Kidney glomerular epithelial cell (primary cell): ENCODE data around the gene EIF3B.
"Not testable (repeated sequence)": the region's sequence is repeated elsewhere in the genome, so short reads cannot be mapped to it uniquely, and the experiment has no call there.

Experiments
- DNase-seq: peaks from one replicate; lab custom pipeline; 2025; lab: John Stamatoyannopoulos, UW

The EIF3B gene

DNA sequence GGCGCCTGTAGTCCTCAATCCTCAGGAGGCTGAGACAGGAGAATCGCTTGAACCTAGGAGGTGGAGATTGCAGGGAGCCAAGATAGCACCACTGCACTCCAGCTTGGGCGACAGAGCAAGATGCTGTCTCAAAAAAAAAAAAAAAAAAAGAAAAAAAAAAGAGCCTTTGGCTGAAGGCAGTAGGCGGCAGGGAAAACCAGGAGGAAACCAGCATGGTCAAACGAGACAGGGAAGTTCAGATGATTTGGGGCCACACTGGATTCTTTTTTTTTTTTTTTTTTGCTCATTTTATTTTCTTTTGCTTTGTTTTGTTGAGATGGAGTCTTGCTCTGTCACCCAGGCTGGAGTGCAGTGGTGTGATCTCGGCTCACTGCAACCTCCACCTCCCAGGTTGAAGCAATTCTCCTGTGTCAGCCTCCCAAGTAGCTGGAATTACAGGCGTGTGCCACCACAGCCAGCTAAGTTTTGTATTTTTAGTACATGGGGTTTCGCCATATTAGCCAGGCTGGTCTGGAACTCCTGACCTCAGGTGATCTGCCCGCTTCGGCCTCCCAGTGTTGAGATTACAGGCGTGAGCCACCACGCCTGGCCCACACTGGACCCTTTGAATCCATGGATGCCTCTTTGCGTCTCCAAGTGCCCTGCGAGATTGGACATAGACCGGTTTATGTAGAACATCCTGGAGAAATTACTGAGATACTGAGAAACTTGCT, 7.1 kb upstream of the EIF3B start:
- not testable (repeated sequence) for DNase-seq

DNA sequence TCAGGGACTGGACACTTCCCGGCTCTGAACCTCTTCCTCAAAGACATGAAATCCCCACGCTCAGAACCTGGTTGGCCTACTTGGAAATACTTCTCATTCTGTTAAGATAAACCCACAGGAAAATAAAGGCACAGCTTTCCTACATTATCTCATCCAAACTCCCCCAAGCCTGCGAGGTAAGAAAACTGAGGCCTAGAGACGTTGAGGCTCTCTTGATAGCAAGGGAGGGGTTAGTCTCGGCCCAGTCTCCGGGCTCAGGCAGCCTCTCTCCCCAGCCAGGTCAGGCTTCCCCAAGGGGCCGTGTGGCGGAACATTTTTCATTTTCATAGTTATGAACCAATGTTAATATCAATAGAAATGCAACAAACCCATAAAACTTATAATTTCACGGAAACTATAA, 4.6 kb upstream of the EIF3B start:
- no peak for DNase-seq

DNA sequence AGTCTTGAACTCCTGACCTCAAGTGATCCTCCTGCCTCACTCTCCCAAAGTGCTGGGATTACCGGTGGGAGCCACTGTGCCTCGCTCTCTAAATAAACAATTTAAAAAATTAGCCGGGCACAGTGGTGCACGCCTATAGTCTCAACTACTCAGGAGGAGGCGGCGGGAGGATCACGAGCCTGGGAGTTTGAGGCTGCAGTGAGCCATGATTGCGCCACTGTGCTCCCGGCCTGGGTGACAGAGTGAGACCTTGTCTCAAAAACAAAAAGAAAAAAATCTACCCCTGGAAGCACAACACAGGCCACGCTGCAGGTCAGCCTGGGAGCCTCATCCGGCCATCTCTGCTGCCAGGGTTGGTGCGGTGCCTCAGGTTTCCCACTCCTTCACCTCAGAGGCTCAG, 3.8 kb upstream of the EIF3B start:
- DNase-seq = no peak

DNA sequence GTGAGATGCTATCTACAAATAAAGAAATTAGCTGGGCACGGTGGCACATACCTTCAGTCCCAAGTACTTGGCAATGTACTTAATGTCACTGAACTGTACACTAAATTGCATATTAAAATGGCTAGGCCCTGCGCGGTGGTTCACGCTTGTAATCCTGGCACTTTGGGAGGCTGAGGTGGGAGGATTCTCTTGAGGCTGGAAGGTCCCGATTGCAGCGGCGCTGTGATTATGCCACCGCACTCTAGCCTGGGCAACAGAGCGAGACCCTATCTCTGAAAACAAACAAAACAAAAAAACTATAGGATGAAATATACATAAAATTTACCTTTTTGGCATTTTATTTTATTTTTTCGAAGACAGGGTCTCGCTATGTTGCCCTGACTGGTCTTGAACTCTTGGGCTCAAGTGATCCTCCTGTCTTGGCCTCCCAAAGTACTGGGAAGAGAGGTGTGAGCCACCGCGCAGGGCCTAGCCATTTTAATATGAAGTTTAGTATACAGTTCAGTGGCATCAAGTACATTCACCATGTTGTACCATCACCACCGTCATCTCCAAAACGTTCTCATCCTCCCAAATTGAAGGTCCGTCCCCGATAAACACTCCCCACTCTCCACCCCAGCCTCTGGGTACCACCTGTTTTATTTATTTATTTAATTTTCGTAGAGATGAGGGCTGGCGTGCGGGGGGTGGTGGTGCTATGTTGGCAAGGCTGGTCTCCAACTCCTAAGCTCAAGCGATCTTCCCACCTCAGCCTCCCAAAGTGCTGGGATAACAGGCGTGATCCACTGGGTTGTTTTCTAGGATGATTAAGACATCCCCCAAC, 1.3 kb upstream of the EIF3B start:
- no peak for DNase-seq

DNA sequence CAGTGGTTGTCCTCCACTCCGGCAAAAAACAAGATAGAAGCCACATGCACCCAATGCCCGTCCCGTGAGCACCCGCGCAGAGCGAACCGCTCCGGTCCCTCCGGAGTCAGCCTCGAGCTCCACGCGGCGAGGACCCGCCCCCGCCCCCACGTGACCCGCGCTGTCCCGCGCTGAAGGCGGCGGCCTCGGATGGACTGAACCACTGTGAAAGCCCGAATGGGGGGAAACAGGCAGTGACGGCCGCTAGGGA, 766 bp upstream of the EIF3B start:
- peak; percentile 80 for DNase-seq

DNA sequence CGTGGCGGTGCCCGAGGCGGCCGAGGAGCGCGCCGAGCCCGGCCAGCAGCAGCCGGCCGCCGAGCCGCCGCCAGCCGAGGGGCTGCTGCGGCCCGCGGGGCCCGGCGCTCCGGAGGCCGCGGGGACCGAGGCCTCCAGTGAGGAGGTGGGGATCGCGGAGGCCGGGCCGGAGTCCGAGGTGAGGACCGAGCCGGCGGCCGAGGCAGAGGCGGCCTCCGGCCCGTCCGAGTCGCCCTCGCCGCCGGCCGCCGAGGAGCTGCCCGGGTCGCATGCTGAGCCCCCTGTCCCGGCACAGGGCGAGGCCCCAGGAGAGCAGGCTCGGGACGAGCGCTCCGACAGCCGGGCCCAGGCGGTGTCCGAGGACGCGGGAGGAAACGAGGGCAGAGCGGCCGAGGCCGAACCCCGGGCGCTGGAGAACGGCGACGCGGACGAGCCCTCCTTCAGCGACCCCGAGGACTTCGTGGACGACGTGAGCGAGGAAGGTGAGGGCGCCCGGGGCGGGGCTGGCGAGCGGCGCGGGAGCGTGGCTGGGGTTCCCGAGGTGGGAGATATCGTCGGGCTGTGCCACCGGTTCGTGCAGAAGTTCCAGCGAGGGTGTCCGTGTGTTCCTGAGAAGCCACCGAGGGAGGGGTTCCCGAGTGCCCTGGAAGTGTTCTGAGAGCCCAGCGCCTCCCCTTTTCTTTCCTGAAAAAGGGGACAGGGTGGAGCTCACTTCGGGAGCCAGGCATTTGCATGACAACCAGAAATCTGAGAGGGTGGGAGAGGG, 495 bp downstream of the EIF3B start:
- no peak for DNase-seq

DNA sequence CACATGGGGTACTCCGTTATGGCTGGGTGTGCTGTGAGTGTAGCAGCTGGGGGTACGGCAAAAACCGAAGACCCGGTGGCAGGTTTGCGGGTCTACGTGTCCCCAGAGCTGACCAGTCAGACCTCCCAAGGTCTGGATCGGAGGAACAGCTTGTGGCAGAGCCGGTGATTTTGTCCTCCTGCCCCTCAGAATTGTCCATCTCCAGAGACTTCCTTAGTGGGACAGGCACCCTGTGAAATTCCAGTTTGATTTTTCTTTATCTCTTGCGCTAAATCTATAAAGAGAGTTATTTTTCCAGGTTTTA, 1.0 kb downstream of the EIF3B start:
- DNase-seq = no peak

DNA sequence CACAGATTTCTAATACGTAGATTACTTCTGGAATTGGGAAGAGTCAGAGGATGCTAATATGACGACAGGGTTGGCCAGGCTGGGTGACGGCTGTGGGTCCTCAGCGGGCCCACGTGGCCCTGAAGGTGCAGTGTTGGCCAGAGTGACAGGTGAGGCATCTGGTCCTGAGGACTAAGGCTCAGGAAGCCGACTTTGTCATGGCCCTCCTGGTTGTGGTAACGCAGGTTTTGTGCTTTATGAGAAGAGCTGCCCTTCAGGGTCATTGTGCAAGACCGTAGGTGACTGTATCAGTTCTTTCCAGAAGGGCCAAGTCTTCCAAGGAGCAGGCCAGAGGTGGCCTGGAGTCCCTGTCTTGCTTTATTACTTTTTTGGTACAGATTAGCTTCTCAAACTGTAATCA, 2.5 kb downstream of the EIF3B start:
- no peak for DNase-seq

DNA sequence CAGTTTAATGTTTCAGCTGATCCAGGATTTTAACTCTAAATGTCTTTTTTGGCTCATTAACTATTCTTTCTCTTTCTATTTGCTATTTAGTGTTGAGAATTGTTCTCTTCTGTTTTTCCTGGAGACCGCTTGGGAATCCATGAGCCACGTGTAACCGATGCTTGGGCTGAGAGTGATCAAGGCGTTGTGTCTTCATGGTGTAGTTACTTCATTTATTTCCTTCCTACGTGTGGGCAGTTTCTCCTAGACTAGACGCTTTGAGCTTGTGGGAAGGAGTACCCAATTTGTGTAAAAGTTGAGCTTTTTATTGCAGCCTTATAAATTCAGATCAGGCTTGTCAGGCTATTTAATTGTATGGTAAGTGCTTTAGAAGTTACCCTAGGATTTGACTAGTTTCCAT, 2.9 kb downstream of the EIF3B start:
- DNase-seq = no peak

DNA sequence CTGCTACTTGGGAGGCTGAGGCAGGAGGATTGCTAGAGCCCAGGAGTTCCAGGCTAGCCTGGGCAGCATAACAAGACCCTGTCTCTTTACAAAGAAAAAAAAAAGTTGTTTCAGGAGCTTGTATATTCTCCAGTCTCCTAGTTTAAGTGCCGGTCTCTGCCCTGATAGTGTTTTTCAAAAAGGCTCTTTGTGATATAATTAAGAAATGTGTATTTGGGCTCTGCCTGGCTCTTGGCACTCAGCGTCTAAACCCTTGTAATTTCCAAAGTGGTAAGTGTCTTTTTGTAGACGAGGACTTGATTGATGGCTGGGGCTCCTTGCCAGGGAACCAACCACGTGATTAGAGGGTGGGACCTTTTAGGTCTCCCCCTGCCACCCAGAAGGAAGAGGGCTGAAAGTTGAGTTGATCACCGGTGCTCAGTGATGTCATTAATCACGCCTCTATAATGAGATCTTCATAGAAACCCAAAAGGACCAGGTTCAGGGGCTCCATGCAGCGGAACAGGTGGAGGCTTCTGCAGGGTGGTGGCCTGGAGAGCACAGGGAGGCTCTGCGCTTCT, 4.4 kb downstream of the EIF3B start:
- DNase-seq = no peak

DNA sequence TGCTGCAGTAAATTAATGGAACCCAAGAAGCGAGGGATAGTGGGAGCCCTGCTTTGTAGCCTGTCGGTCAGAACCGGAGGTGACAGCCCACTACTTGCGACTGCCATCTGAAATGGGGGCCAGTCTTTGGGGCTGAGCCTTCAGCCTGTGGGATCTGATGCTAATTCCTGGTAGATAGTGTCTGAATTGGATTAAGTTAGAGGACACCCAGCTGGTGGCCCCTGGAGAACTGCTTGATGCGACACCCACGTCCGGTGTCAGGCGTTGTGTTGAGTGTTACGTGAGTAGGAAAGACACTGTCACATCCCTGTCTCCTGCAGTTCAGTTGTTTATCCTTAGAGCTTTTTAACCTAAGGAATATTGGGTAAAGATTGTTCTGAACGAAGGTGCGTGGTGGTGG, 5.0 kb downstream of the EIF3B start:
- DNase-seq = no peak

DNA sequence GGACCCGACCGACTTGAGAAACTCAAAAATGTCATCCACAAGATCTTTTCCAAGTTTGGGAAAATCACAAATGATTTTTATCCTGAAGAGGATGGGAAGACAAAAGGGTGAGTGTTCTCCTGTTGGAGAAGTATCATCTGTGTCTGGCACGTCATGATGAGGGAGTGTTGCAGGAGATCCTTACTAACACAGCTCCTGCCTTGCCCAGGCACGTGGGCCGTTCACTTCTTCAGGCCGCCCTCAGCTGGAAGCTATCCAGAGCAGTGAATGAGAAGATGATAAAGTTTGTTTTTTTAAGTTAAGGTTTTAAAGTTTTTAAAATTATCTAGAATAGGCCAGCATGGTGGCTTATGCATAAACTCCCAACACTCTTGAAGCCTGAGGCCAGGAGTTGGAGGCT, 6.2 kb downstream of the EIF3B start:
- DNase-seq = no peak

DNA sequence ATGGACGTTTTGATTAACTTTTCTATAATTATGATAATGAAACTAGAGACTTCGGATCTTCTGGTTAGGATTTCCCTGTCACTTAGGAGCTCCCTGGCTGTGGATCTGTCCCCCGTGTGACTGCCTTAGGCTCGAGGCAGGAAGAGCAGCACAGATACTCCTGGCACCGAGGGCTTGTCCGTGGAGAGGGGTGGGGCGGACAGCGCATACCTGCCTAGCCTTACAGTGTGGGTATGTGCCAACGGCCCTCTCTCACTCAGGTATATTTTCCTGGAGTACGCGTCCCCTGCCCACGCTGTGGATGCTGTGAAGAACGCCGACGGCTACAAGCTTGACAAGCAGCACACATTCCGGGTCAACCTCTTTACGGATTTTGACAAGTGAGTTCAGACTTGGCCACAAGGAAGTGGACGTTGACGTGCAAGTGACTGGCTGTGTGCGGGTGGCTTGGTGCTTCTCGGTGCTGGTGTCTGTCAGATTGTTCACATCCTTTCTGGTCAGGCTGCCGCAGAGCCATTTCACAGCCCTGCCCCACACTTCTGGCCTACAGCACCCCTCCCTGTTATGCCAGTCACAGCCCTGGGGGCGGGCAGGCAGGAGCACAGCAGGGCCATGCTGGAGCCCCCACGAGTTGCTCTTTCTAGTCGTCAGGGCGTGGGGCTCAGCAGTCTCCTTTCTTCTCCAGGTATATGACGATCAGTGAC, 7.9 kb downstream of the EIF3B start:
- DNase-seq = no peak

DNA sequence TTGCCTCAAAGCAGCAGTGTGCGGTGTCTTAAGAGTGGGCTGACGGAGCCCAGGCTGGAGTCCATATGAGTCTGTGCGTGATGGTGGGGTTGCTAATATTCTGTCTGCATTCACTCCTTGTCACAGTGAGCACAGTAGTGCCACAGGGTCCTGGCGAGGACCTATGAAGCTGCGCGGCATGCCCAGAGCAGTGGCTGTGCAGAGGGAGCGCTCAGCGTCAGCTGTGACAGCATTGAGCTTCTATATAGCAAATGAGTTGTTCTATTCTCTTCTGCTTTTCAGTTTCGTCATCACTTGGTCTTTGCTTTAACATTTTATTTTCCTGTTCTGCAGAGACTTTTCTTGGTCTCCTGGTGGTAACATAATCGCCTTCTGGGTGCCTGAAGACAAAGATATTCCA, 14.5 kb downstream of the EIF3B start:
- DNase-seq = no peak

DNA sequence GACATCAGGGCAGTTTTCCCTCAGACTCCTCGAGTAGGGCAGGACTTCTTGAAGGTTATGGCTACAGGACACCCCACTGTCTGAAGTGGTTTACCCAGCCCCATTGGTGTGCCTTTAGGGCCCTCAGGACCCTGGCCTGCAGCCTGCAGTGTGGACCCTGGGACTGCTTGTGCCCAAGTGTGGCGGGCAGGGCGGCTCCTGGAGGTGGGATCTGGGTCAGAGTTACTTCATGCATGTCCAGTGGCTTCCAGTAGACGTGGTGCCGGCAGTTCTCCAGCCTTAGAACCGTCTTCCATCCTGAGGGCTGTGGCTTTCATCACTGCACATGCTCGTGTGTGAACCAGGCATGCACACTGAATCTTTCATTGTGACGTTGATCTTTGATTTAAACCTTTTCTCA, 16.7 kb downstream of the EIF3B start:
- no peak for DNase-seq

DNA sequence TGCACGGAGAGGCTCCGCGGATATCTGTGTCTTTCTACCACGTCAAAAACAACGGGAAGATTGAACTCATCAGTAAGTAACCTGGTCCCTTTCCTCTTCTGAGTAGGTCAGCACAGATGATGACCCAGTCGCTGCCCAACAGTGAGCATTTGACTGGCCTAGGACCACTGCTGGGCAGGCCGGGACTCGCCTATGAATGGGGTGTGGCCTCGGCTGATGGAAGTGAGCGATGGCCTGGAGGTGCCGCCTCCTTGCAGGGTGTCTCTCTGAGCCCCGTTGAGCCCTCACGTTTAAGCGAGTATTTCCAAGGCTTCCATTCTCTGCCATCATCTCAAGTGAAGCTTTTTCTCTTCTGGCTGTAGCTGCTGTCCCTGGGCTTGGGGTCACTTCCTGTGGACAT, 18.1 kb downstream of the EIF3B start:
- DNase-seq = no peak

DNA sequence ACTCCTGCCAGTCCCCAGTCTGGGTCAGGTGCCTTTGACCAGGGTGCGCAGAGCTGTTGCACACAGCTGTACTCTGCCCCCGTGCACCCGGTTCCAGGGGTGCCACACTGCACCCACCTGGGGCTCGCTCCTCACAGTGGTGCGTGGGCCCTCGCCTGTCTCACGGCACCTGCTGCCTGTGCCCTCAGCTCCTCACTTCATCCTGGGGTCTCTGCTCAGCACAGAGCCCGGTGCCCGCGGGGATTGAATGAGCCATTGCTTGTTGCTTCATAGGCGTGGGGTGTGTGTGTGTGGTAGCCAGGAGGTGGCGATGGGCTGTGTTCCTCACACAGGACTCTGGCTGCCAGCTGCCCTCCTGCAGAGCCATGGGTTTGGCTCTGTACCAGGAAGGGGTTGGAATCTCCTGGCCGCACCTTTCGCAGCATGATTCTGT, 18.5 kb downstream of the EIF3B start:
- DNase-seq = no peak

DNA sequence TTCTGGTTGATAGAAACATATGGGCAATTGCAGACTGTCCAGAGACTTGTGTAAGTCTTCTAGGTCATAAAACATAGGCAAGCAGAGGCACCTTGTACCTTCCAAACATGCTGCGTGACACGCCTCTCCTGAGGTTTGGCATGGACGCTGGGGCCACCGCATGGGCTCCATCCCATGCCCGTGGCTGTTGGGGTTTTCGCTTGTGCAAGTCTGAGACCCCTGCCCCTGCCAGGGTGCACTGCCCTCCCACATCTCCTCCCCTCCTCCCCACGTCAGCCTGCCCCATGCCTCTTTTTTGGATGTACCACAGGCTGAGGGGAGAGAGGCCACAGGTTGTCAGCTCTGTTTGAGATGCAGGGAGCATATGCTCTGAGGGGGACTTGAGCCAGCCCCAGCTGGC, 19.0 kb downstream of the EIF3B start:
- DNase-seq = no peak

DNA sequence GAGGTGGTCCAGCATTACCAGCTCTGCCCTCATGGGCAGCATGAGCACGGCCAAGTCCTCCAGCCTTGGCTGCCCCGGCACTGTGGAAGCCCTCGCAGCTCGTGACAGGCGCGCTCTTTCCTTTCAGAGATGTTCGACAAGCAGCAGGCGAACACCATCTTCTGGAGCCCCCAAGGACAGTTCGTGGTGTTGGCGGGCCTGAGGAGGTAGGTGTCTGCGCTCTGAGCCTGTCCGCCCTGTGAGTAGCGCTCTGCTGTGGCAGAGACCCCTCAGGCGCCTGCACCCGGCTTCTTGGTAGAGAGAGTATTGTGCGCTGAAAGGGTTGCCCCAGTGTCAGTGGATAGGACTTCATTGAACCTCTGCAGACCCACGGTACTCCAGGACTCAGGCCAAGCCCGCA, 19.8 kb downstream of the EIF3B start:
- DNase-seq = no peak

DNA sequence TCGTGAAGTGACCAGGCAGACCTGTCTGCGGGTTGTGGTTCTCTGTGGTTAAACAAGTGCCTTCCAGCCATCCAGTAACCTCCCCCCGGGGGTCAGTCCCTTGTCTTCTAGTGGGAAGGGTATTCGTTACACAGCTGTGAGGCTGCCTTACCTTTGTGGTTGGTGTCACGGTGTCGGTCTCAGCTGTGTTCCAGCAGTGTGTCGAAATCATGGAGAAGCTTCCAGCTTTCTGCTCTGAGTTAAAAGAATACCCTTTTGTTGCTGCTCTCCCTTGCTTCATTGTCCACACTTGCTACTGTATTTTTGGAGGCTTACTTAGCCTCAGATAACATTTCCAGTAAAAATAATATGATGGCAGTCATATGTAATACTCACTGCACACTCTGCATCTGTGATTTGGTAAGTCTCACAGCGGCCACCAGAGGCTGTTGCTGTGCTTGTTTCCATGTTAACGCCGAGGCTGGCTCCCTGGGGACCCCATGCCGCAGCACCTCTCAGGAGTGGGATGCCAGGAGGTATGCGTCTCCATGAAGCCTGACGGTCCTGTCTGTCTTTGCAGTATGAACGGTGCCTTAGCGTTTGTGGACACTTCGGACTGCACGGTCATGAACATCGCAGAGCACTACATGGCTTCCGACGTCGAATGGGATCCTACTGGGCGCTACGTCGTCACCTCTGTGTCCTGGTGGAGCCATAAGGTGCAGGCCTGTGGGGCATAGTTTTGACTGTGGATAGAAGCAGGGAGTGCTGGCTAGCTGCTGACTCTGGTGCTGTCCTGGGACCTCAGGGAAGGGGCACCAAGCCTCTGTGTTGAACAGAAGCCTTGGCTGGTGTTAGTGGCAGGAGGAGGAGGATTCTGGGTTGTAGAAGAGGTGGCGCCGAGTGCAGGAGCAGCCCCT, 20.5 kb downstream of the EIF3B start:
- DNase-seq = no peak

DNA sequence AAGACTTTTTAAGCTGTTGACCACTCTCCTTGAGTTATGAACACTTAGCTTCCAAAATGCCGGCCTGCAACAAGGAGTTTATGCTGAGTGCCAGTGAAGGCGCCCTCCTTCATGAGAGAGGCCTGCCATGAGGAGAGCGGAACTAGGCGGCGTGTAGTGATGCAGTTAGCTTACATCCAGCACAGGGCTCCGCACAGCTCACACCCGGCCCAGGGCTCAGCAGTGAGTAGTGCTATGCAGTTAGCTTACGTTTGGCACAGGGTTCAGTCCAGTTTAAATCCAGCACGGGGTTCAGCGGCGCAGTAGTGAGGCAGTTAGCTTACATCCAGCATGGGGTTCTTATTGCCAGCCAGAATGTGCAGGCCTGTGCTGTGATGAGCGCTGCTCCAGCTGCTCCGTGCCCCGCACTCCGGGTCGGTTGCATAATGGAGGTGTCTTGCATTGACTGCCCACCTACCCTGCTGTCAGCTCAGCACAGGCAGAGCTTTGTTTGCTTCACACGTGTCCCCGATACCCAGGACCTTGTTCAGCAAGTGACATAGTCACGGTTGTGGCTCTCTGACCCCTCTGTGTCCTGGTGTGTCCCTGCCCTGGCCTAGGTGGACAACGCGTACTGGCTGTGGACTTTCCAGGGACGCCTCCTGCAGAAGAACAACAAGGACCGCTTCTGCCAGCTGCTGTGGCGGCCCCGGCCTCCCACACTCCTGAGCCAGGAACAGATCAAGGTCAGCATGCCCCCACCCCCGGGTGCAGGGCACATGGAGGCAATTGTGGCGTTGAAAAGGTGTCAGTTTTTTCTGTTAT, 21.9 kb downstream of the EIF3B start:
- no peak for DNase-seq
